DLD1 (cell line): Measurements from ENCODE around the gene PAPSS1.
"Not testable (repeated sequence)": the region's sequence is repeated elsewhere in the genome, so short reads cannot be mapped to it uniquely, and the experiment has no call there.

Source experiments
- in situ Hi-C: cut with HindIII; loops from 2 replicates; pipeline ENCODE4 v1.10.0; 2017; ENCODE audit warnings: low sequenced_read_pairs

PAPSS1 gene

GRCh38 chr4:107719922-107720722 lies at the start of gene PAPSS1:
Gene PAPSS1, minus strand, starts transcription at chr4:107720234. Its CDS starts 55 bp downstream, at chr4:107720179.
- in situ Hi-C loops = no loop called here

DNA sequence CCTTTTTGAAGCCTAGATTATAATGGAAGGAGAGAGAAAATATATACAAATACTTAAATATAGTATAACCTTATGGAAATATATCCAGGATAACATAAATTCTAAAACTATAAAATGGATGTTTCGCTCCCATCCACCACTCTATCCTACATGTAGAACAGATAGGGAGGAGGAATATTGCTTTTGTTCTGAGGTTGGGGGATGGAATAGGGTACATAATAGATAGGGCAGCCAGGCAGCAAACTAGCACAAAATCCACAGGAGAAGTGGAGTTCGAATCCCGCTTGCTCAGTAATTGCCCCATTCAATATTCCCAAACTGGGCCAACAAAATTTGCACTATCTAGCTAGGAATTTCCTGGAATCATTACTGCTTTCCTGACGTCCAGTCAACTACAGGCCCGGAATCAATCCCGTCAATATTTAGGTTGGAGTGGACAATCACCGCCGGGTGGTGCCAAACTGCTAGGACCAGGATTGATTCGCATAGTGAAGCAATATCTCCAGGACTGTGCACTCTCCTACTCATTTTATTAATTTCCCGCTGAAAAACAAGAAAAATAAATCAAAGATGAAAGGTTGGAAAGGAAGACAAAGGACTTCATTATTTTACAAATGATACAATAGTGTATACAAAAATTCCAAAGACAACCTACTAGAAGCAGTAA lies 40.4 kb upstream of the PAPSS1 start:
- in situ Hi-C loops = no loop called here

DNA sequence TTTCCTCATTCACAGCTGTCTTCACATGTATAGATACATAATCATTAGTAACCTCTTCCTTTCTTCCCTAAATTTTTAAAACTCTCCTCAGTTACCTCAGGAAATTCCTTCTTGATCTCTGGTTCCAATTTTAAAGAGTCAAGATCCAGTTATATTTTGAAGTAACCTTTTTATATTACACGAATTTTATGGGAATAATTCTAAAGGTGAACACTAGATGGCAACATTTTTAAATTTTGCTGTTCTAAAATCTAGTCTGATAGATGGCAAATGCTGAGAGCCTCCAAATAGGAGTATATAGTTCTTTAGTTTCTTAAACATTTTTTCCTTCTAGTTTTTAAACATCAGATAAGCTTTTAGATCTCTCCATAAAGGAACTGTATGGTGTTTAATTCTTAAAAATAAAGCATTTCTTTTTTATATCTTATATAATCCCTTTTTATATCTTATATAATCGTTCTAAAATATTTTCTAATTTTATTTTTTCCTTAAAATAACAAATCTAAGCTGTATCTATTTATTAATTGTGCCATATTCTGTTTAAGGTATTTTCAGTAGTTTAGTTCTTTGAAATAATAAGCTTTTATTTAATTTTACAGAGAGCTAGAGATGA lies 37.9 kb upstream of the PAPSS1 start:
- in situ Hi-C loops = no loop called here

DNA sequence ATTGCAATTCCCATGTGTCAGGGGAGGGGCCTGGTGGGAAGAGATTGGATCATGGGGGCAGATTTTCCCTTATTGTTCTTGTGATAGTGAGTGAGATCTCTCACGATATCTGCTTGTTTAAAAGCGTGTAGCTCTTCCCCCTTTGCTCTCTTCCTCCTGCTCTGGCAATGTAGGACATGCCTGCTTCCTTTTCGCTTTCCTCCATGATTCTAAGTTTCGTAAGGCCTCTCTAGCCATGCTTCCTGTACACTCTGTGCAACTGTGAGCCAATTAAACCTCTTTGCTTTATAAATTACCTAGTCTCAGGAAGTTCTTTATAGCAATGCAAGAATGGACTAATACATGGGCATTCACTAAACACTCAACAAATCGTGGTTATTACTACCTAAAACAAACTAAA lies 37.2 kb upstream of the PAPSS1 start:
- in situ Hi-C loops = no loop called here

GRCh38 chr4:107755841-107756356 lies 35.9 kb upstream of the PAPSS1 start:
- in situ Hi-C loops = no loop called here

DNA sequence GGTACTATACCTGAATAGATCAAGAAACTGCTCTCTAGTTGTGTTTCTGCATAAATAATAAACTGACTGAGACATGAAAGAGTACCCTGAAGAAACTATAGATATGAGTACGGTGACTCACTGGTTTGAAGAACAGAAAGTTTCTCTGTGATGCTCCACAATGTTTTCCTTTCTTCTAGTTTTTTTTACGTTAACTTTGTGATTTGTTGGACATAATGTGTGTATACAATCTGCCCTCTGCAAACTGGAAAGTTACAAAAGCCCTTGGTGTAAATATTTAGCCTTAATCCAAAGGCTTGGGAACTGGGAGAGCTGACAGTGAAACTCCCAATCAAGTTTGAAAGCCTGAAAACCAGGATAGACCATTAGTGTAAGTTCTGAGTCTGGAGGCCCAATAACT lies 31.6 kb upstream of the PAPSS1 start:
- in situ Hi-C loops = no loop called here

GRCh38 chr4:107747748-107748486 lies 27.9 kb upstream of the PAPSS1 start:
- in situ Hi-C loops = no loop called here

- in situ Hi-C loops = no loop called here
These were observed 26.1 kb upstream of the PAPSS1 start for GRCh38 chr4:107746161-107746560.

DNA sequence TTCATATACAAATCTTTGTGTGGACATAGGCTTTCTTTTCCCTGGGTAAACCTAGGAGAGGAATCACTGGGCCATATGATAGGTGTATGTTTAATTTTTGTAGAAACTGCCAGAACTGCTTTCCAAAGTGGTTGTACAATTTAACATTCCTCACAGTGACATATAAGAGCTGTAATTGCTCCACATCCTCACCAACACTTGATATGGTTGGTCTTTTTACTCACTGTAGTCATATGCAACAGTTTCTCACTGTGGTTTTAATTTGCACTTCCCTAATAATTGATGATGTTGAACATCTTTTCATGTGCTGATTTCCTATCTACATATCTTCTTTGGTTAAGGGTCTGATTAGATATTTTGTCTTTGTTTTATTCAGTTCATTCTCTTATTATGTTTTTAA lies 24.5 kb upstream of the PAPSS1 start:
- in situ Hi-C loops = no loop called here

DNA sequence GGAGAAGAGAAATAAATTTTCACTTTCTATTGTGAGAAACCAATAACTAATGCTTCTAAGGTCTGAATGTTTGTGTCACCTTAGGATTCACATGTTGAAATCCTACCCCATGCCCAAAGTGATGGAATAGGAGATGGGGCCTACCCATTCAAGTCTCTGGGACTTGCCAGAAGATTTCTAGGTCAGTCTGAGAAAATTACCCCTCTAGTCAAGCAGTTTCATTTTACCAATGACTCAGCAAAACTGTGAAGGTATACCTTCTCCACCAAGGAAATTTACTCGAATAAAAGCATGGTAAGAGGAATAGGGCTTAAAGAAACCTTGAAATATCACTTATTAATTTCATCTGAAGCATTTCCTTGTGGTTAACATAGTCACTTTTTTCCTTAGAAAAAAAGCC lies 23.5 kb upstream of the PAPSS1 start:
- in situ Hi-C loops = no loop called here

DNA sequence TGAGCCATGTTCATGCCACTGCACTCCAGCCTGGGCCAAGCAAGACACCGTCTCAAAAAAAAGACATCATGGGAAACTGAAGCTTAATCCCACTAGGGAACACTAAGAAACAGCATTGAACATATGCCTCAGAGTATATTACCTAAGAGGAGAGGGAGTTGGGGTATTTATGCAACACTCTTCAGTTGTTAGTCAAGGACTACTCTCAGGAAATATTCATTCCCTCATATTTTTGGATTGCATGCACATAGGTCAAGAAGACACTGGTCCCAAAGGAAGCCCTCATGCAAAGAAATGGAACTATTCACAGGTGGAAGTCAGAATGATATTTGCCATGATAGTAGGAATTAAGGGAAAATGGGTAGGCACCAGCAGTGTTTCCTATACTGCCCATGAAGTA lies 22.8 kb upstream of the PAPSS1 start:
- in situ Hi-C loops = no loop called here

GRCh38 chr4:107742196-107742595 lies 22.2 kb upstream of the PAPSS1 start:
- in situ Hi-C loops = no loop called here

GRCh38 chr4:107740950-107741701 lies 21.1 kb upstream of the PAPSS1 start:
- in situ Hi-C loops = no loop called here

- in situ Hi-C loops = no loop called here
These were observed 20.3 kb upstream of the PAPSS1 start for GRCh38 chr4:107740381-107740780.

DNA sequence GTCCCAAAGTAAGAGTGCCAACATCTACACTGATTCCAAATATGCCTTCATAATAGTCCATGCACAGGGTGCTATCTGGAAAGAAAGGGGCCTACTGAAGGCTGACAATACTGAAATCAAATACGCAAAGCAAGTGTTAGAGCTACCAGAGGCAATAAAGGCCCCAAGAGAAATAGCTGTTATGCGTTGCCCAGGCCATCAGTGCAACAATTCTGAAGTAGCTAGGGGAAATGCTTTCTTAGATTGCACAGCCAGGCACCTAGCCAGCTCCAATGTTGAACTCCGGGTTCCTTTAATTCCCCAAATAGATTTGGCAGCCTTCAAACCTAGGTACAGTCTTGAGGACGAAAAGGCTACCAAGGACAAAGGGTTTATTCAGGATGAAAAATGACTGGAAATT lies 17.4 kb upstream of the PAPSS1 start:
- in situ Hi-C loops = no loop called here

GRCh38 chr4:107736924-107737448 lies 17.0 kb upstream of the PAPSS1 start:
- in situ Hi-C loops = no loop called here

GRCh38 chr4:107736037-107736436 lies 16.0 kb upstream of the PAPSS1 start:
- in situ Hi-C loops = no loop called here

- in situ Hi-C loops = no loop called here
These were observed 14.1 kb upstream of the PAPSS1 start for GRCh38 chr4:107734120-107734519.

GRCh38 chr4:107733431-107733925 lies 13.4 kb upstream of the PAPSS1 start:
- in situ Hi-C loops = no loop called here

DNA sequence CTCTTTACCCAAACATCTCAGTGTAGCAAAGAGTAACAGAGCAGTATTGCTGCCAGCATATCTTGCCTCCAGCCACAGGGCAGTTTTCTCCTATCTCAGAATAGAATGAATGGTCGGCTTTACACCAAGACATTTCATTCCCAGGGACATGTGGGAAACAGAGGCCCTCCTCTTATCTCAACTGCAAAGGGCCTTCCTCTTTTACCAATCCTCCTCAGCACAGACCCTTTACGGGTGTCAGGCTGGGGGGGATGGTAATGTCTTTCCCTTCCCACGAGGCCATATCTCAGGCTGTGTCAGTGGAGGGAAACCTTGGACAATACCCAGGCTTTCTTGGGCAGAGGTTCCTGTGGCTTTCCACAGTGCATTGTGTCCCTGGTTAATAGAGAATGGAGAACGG lies 9.0 kb upstream of the PAPSS1 start:
- in situ Hi-C loops = not testable (repeated sequence)
